Measurements from ENCODE around the gene SIM2.

SIM2 gene

GRCh38 chr21:36717976-36718375, 19.1 kb downstream of the SIM2 start:
- no peak for FAIRE-seq

GRCh38 chr21:36718951-36719501, 20.1 kb downstream of the SIM2 start:
- FAIRE-seq = no peak

GRCh38 chr21:36719614-36720013, 20.7 kb downstream of the SIM2 start:
- FAIRE-seq = no peak

GRCh38 chr21:36721817-36722216, 22.9 kb downstream of the SIM2 start:
- FAIRE-seq = no peak

GRCh38 chr21:36722370-36723368, 23.8 kb downstream of the SIM2 start:
- FAIRE-seq = no peak

GRCh38 chr21:36723371-36723881, 24.5 kb downstream of the SIM2 start:
- no peak for FAIRE-seq

GRCh38 chr21:36724660-36725059, 25.7 kb downstream of the SIM2 start:
- no peak for FAIRE-seq

- no peak for FAIRE-seq
Observed at GRCh38 chr21:36725793-36726386, 27.0 kb downstream of the SIM2 start.

- FAIRE-seq = no peak
Observed at GRCh38 chr21:36727866-36728265, 29.0 kb downstream of the SIM2 start.

- FAIRE-seq = no peak
Observed at GRCh38 chr21:36728371-36729111, 29.6 kb downstream of the SIM2 start.

- no peak for FAIRE-seq
Observed at GRCh38 chr21:36729310-36729970, 30.5 kb downstream of the SIM2 start.

GRCh38 chr21:36730291-36731281, 31.7 kb downstream of the SIM2 start:
- FAIRE-seq = no peak

- no peak for FAIRE-seq
Observed at GRCh38 chr21:36732217-36732616, 33.3 kb downstream of the SIM2 start.

GRCh38 chr21:36732761-36733160, 33.8 kb downstream of the SIM2 start:
- FAIRE-seq = no peak

- no peak for FAIRE-seq
Observed at GRCh38 chr21:36733857-36734256, 34.9 kb downstream of the SIM2 start.

- FAIRE-seq = no peak
Observed at GRCh38 chr21:36734367-36735200, 35.7 kb downstream of the SIM2 start.

GRCh38 chr21:36735201-36735515, 36.2 kb downstream of the SIM2 start:
- FAIRE-seq = no peak

- FAIRE-seq = no peak
Observed at GRCh38 chr21:36735724-36736320, 36.9 kb downstream of the SIM2 start.

- no peak for FAIRE-seq
Observed at GRCh38 chr21:36738489-36739126, 39.7 kb downstream of the SIM2 start.

All from G401.6 (cell line).